Neutrophil (primary cell): ENCODE results near the gene IRX3.

Source experiments
- H3K27ac ChIP-seq: fragments of 200-600 bp; sonication (generic); 2 replicates; pipeline ENCODE4 v1.5.1; 2016; ENCODE audit warnings: mild to moderate bottlenecking, moderate library complexity
- H3K27me3 ChIP-seq: fragments of 200-600 bp; sonication (generic); 2 replicates; pipeline ENCODE4 v1.6.0; 2016; ENCODE audit warnings: mild to moderate bottlenecking
- H3K36me3 ChIP-seq: fragments of 200-600 bp; sonication (generic); 2 replicates; pipeline ENCODE4 v1.5.1; 2017
- H3K4me1 ChIP-seq, 2 experiments: fragments of 200-600 bp in 1 of 2; sonication (generic) in 1 of 2; 1 replicate in 1 of 2; 2 replicates in 1 of 2; pipeline versions ENCODE4 v1.5.1 to v1.6.1; 2013 to 2016; ENCODE audit warnings: low read depth in 1 of 2, low read length in 1 of 2, mild to moderate bottlenecking in 1 of 2, moderate library complexity in 1 of 2; ENCODE audit not compliant: control insufficient read depth in 1 of 2, insufficient read depth in 1 of 2
- H3K4me3 ChIP-seq, 2 experiments: fragments of 200-600 bp in 1 of 2; sonication (generic) in 1 of 2; 1 replicate in 1 of 2; 2 replicates in 1 of 2; pipeline ENCODE4 v1.5.1; 2013 to 2016; ENCODE audit warnings: low read depth in 1 of 2, low read length in 1 of 2, mild to moderate bottlenecking in 1 of 2, moderate library complexity in 1 of 2
- H3K9me3 ChIP-seq: fragments of 200-600 bp; sonication (generic); 2 replicates; pipeline ENCODE4 v1.5.1; 2016
- CTCF ChIP-seq: fragments of 200-600 bp; sonication (generic); IDR thresholded peaks from 2 replicates; pipeline ENCODE4 v1.5.1; 2016; ENCODE audit warnings: antibody characterized with exemption

Gene IRX3

GRCh38 chr16:54305080-54305479 is 18.5 kb upstream of the IRX3 start:
- H3K9me3 ChIP-seq, result no peaks in the 10 kb centered on the region
- no peak overlapping the region for H3K27ac ChIP-seq
- no peaks in the 10 kb centered on the region for H3K36me3 ChIP-seq
- no peak for TF ChIP-seq CTCF
- peaks cover 32% of the 10 kb centered on the region for H3K27me3 ChIP-seq
- H3K4me3 ChIP-seq, result no peak overlapping the region
- no peaks in the 10 kb centered on the region for H3K4me1 ChIP-seq

- Histone ChIP-seq H3K4me3 (no peak overlapping the region), H3K36me3 (no peaks in the 10 kb centered on the region), H3K27ac (no peak overlapping the region), H3K27me3 (peaks cover 40% of the 10 kb centered on the region), H3K4me1 (no peaks in the 10 kb centered on the region), H3K9me3 (no peaks in the 10 kb centered on the region)
- TF ChIP-seq CTCF, result no peak
These were observed 17.0 kb upstream of the IRX3 start for GRCh38 chr16:54303613-54304012.

- no peaks in the 10 kb centered on the region for H3K4me1 ChIP-seq
- TF ChIP-seq CTCF, result no peak
- H3K4me3 ChIP-seq, result no peak overlapping the region
- H3K27ac ChIP-seq, result no peak overlapping the region
- H3K27me3 ChIP-seq, result peaks cover 69% of the 10 kb centered on the region
- H3K36me3 ChIP-seq, result no peaks in the 10 kb centered on the region
- H3K9me3 ChIP-seq, result no peaks in the 10 kb centered on the region
These were observed 10.6 kb upstream of the IRX3 start for GRCh38 chr16:54297154-54297553.

- H3K9me3 ChIP-seq, result no peaks in the 10 kb centered on the region
- H3K4me1 ChIP-seq, result no peaks in the 10 kb centered on the region
- H3K27ac ChIP-seq, result no peak overlapping the region
- TF ChIP-seq CTCF, result no peak
- H3K36me3 ChIP-seq, result no peaks in the 10 kb centered on the region
- H3K4me3 ChIP-seq, result no peak overlapping the region
- H3K27me3 ChIP-seq, result peaks cover 75% of the 10 kb centered on the region
These were observed 10.0 kb upstream of the IRX3 start for GRCh38 chr16:54296543-54296942.

GRCh38 chr16:54291656-54292487 is 5.3 kb upstream of the IRX3 start:
- Histone ChIP-seq H3K4me1 (no peaks in the 10 kb centered on the region), H3K27me3 (peaks cover 94% of the 10 kb centered on the region), H3K36me3 (no peaks in the 10 kb centered on the region), H3K27ac (no peak overlapping the region), H3K9me3 (no peaks in the 10 kb centered on the region), H3K4me3 (no peak overlapping the region)
- no peak for TF ChIP-seq CTCF
